HG02763 (cell line): ENCODE measurements around the gene ELMOD1.
A peak's percentile ranks its signal among the peaks of the same experiment; 100 is the strongest.
"Not testable (repeated sequence)": the region's sequence is repeated elsewhere in the genome, so short reads cannot be mapped to it uniquely, and the experiment has no call there.

Experiments
- ATAC-seq: cut with Tn5 transposase; IDR thresholded peaks from one replicate; pipeline ENCODE4 v1.9.1; 2021; ENCODE audit warnings: mild to moderate bottlenecking, moderate library complexity; ENCODE audit not compliant: unreplicated experiment

ELMOD1 gene

DNA sequence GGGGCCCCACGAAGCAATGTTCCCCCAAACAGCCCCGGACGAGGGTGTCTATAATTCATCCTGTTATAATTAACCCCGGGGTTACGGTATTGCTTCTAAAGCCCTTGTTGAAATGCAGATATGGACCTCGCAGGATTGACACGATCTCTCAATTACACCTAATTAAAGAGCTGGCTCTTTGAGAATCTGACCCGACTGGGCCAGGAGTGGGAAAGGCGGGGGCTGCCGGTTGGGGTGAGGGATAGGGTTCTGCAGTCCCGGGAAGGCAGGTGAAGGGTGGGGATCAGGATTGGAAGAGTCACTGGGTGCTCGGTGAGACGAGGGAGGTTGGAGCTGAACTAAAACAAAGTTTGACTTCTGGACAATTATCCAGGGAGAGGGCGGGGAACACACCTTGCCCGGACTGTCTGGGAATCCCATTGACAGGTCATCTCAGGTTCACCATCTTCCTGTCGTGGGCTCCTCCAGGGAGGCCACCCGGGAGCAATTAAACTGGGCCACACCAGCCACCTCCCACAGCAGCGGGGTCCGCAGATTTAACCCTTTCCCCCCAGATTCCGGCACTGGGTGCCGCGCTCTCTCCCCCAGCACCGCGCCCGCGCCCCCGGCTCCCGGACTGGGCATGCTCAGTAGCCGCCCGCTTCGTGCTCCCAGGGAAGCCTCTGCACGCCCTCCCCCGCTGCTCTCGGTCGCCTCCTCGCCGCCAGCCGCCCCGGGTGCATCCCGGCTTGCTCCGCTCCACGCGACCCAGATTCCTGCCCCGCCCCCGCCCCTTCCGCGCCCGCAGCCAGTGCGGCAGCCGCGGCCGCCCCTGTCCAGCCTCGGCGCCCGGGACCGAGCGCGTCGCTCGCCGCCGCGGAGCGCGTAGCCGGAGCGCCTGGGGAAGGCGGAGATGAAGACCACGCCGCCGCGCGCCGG is at the start of gene ELMOD1:
TSS of gene ELMOD1 (plus strand) at position 688 of the 918 bp plus-strand sequence. CDS start 27,043 bp downstream, outside the sequence.
- ATAC-seq = peak; percentile 55

DNA sequence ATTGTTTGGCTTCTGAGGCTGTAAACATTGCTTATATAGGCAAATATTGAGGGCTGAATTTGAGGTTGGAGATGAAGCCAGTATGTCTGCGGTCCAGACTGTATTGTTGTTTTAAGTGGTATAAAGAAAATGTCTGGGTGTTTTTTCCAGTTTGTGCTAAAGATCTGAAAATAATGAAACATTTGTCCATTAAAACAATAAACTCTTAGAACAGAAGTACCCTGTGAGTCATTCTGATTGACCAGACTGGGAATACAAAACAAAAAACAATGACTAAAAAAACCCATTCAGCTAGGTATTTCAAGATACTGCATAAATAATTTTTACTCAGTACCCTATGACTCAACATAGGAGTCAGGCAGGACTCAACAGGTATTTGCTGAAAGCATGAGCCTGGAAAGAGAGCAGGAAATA is 45.8 kb upstream of the ELMOD1 start:
- ATAC-seq = no peak

DNA sequence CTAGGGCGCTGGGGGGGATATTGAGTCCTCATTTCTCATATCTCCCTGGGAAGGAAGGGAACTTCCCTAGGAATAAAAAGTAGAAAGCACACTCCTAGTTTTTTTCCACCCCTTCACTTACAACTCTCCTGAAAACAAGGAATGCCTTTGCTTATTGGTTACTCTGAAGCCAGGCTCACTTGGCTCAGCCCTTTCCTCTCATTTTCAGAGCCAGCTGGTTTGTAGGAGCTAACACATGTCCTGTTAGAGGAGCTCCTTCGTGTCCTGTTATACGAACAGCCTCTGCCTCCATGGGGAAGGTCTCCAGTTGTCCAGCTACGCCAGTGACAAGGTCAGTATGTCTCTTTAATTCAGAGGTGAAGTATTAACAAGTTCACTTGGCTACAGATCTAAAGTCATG is 43.0 kb upstream of the ELMOD1 start:
- ATAC-seq = no peak

DNA sequence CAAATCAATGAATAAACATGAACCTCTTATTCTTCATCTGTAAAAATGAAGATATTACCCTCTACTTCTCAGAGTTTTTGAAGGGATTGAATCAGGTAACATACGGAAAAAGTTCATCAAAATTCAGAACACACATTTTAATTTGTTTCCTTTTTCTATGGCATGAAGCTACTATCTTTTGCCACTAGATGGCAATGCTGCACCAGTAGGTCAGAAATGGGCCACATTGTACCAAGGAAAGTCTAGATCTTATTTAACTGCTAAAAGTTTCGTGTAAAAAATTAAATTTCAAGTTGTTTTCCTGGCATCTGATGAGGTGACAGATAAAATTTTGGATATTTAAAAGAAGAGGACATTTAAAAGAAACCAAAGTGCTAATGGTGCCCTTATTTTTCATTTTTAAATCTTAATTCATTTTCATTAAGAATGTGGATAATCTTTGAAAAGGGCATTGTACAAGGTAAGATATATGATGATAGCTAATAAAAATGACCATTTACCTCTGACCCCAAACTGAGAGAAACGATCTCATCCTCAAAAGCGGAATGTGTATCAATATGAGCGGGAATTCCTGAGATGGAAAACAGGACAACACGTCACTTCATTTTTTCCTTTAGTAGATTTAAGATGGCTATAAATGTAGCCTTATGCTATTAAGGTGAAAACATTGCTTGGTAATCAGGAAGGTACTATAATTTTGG is 41.5 kb upstream of the ELMOD1 start:
- no peak for ATAC-seq

DNA sequence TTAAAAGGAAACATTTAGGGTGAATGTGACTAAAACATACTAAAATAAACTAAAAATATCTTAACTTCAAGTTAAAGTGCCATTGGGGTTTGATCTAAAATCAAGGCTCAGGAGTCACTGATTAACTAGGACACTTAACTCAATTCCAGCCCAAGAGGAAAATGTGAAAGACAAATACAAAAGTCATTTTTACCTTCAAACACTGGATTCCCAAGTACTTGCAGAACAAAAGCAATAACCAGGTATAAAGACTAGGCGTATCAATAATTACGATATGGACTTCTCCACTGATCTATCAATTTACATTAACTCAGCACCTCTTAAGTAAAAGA is 41.0 kb upstream of the ELMOD1 start:
- ATAC-seq = no peak

DNA sequence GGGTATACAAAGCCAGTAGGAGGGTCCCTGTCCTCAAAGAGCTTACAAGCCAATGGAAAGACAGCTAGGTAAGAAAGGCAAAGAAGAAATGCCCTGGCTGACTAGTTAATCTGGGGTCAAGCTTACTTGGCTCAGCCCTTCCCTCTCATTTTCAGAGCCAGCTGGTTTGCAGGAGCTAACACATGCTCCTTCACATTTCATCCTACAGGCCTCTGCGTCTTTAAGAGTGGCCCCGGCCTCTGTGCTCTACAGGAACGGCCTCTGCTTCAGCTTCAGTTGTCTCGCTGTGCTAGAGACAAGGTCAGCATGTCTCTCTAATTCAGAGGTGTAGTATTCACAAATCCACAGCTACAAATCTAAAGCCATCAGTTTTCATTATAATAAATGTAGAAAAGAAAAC is 40.6 kb upstream of the ELMOD1 start:
- no peak for ATAC-seq

DNA sequence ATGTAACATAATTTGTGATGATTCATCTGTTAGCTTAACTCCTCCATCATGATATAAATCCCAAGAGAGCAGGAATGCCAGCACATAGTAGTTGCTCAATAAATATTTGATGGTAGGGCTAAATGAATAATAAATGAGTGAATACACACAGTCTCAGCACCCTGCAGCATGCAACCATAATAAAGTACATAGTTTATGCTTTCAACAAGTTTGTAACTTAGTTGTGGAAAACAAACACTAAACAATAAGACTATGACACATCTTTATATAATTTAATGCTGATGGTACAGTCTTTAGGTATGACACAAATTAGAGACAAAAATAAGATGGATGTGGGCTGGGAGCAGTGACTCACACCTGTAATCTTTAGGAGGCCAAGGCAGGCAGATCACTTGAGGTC is 29.3 kb upstream of the ELMOD1 start:
- no peak for ATAC-seq

DNA sequence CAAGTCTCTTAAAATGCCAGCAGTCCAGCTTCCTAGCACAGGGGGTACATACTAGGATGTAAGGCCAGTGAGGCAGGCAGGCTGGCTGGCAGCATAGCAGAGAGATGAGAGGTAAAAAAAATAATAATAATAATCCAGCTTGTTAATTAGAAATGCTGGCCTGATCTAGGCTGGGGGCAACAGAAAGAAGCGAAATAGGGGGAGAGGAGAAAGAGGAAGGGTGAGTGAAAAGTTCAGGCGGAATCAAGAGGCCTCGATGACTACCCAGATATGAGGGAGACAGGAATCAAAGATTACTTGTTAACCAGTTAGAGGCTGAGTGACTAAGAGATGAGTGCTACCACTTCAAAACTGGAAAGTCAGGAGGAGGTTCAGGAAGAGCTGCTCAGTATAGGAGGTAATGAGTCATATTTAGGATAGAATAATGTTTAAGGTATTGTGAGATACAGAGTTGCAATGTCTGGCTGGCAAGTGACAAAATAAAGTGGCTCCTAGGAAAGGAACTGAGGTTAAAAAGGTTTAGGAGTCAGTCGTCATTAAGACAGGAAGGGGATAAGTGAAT is 28.2 kb upstream of the ELMOD1 start:
- no peak for ATAC-seq

DNA sequence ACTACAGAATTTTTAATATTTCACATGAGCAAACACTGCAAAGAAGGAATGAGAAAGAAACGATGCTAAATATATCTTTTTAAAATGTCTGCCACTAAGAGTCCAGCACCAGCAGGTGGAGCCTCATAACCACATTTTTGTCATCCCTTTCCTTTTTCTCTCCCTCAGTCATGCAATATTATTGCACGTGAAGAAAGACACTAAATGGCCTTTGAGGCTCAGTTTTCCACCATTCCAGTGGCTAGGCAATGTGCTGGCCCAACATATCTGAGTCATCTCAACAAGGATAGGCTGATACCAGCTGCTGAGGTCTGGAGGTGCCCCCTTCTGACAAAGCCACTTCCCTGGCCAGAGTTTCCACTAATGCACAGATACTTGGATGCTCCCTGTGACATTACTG is 27.2 kb upstream of the ELMOD1 start:
- peak; percentile 30 for ATAC-seq

DNA sequence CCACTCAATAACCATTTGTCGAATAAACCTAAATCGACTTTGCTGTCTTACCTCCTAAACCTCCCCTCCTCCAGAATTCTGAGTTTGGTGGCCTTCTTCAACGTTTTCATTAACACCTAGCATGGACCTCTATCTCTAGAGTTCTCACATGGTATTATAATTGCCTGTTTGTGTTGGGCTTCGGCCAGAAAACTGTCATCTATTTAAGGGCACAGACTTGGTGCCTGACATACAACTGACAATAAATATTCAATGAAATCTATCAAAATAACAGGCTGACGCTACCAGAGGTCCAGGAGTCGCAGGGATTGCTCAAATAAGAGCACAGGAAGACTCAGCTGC is 26.1 kb upstream of the ELMOD1 start:
- ATAC-seq = peak; percentile 3

DNA sequence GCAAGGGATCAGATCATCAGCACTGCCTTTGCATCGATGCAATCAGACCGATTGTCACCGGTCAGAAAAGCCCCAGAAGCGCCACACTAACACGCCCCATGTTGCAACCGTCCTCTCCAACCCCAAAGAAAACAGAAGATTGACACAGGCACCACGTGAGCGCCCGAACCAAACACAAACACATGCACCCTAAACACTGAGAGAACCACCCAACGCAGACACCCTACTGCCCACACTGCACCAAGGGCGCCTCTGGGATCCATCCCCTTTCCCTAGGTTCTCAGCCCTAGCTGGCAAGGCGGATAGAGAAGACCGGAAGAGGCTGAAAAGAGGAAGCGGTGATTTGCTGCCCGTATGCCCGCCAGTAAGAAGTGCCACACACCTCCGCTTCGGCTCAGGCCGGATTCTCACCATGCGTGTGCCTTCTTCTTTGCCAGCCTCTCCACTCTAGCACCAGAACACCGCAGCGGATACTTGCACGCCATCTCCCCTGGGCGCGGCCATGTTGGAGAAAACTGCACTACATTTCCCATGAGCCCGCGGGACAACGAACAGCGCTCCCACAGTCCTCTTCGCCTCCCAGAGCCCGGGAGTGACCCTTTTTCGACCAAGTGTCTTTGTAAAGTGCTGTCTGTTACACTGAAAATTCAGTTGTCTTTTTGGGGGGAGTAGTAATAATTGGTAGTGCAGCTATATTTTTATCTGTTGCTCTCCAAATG is 25.6 kb upstream of the ELMOD1 start, which contains the start of gene ALKBH8:
TSS of gene ALKBH8 (minus strand) at position 517 of the 719 bp plus-strand sequence. CDS start 4,842 bp downstream, outside the sequence.
- peak; percentile 84 for ATAC-seq

DNA sequence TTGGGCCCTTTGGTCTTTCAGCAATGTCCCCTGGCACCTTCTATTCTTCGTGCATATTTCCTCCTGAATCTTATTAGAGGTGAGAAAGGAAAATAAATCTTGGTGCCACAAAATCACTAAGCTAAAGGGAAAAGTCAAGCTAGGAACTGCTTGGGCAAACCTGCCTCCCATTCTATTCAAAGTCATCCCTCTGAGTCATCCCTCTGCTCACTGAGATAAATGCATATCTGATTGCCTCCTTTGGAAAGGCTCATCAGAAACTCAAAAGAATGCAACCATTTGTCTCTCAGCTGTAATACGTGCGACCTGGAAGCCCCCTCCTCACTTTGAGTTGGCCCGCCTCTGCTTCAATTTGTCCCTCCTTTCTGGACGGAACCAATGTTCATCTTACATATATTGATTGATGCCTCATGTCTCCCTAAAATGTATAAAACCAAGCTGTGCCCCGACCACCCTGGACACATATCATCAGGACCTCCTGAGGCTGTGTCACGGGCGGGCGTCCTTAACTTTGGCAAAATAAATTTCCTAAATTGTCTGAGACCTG is 24.9 kb upstream of the ELMOD1 start:
- not testable (repeated sequence) for ATAC-seq

DNA sequence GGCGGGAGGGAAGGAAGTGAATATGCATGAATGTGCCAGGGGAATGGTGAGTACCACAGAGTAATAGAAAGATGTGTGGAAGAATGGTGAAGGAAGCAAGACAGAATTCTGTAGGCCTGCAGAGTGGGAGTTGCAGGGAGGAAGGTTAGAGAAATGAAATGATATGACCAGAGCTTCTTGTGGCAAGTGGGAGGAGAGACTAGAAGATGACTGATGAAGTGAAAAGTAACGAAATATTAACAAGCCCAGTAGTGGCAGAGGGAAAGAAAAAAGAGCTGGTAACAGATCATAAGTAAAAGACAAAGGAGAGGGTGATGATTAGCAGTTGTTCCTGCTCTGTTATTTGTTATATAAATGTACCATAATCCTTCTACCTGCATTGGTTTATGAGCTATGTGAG is 24.4 kb upstream of the ELMOD1 start:
- ATAC-seq = no peak

DNA sequence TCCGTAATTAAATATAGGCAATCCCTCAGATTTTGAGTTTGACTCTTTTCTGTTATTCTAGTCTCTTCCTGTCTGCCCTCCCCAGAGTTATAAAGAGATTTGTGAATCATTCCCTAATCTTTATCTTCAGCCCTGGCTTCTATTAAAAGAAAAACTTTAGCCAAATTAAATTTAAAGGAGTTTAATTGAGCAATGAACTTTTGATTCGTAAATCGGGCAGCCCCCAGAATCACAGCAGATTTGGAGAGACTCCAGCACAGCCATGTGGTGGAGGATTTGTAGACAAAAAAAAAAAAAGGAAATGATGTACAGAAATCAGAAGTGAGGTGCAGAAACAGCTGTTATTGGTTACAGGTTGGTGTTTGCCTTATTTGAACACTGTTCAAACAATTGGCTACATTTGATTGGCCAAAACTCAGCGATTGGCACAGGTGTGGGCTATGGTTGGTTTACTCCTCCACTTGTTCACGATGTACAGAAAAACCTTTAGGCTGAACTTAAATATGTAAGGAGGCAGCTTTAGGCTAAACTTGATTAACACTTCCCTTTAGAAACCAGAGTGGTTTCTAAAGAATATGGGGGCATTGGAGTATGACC is 23.1 kb upstream of the ELMOD1 start:
- ATAC-seq = no peak

DNA sequence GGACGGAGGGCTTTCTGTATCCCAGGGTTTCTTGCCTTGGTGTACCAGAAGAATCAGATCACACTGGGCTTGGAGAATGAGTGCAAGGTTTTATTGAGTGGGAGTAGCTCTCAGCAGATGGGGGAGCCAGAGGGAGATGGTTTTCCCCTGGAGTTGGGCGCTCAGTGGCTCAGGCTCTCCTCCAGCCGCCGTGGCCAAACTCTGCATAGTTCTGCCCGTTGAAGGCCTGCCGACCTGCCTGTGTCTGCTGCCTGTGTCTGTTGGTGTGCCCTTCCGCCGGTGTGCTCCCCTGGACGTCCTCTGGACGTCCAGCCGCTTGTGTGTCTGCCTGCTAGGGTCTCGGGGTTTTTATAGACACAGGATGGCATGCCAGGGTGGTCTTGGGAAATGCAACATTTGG is 20.9 kb upstream of the ELMOD1 start:
- no peak for ATAC-seq

DNA sequence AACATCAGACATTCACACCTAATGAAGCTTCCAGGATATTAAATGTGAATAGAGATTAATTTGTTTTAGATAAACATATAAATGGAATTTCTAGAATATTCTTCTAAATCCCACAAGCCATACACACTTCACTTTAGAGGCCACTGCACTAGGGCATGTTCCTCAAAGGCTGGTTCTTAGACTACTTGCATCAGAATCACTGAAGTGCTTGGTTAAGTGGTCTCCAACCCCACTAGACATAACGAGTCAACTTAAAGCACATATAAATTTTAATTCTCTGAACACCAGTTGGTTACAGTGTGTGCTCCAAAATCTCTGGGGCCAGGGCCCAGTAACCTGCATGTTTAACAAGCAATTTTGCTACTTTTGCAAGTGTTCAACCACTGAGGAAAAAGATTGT is 17.5 kb upstream of the ELMOD1 start:
- no peak for ATAC-seq

DNA sequence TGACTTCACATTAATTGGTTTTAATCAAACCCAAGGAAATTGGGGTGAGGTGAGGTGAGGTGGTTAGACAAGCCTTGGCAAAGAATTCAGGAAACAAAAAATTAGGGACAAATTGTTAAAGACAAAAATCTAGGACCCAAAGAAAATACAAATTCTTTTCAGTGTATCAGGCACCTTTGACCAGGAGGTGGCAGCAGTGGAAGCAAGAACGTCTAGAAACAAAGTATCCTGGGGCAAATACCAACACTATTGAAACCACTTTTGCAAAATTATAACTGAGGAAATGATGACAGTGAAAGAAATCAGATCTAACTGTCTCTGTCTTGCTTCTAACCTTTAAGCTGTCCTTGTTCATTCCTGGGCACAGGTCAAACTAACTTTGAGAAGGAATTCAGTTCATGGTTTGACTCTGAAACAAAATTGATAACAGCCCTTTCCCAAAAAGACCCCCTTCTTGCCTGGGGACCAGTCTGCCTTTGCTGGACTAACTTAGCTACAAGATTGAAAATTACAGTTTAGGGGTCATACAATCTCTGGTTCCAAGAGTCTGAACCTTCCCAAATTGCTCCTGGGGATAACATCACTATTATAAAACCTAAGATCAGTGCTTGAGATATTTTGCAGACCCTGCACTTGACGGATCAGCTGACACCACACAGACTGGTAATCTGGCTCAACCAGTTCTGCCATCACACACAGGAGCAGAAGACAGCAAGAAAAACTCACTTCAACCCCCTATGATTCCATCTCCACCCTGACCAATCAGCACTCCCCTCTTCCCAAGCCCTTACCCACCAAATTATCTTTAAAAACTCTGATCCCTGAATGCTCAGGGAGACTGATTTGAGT is 14.2 kb upstream of the ELMOD1 start:
- not testable (repeated sequence) for ATAC-seq

DNA sequence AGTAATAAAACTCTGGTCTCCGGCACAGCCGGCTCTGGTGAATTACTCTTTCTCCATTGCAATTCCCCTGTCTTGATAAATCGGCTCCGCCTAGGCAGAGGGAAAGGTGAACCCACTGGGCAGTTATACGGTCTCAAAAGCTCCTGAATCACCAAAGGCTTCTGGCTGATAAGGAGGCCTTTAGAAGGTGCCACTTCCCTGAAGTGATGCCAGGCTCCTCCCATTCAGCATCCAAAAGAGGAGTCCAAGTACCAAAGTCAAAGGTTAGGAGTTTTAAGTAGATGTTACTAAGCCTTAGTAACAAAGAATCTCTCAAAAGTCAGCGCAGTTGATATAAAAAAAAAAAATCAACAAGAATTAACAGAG is 13.6 kb upstream of the ELMOD1 start:
- ATAC-seq = no peak

DNA sequence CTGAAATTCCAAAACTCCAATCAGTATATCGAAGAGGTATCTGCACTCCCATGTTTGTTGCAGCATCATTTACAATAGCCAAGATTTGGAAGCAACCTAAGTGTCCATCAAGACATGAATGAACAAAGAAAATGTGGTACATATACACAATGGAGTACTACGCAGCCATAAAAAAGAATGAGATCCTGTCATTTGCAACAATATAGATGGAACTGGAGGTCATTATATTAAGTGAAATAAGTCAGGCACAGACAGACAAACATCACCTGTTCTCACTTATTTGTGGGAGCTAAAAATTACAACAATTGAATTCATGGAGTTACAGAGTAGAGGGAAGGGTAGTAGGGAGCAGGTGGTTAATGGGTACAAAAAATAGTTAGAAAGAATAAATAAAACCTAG is 11.8 kb upstream of the ELMOD1 start:
- not testable (repeated sequence) for ATAC-seq

DNA sequence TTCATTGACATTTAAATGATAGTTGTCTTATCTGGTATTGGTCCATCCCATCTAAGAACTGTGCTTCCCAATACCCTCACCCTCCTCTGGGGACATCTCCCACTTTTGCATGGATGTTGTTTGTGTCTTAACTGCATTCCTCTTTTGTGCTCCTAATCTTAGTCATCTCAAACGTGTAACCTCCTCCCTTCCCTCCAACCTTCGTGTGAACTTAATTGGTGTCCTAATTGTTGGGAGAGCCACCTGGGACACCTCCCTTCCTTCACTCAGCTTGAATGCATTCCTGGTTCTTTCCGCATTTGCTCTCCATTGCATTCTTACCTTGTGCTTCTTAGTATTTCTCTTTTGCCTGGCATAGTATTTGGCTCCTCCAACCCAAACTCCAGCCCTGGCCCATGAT is 9.8 kb upstream of the ELMOD1 start:
- no peak for ATAC-seq
